ENCODE data around the gene PIP4K2B. TPM values are rescaled to one million over a fixed set of nuclear protein-coding genes. Genes with fewer than 3 reads are reported as not detected.

PIP4K2B gene
- total and polyA plus RNA-seq, 7 donors: 5.1 to 50.1 (median 44.1) TPM

DNA sequence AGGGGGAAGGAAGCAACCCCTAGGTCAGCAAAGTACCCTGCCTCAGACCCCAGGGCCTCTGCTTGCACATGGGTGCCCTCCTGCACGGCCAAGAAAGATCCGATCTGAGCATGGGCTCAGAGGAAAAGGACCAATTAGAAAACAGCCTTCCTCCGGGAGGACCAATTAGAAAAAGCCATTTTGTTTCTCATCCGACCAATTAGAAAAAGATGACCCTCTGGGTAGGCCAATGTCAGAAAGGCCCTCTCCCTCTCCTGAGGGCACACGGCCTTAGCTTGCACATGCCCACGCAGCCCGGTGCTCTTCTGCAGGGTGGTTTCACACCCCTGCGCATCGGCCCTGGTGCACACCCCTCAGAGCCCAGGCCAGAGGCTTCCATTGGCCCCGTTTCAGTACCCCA, 74.3 kb downstream of the PIP4K2B start:
- Histone ChIP-seq H3K4me1 (peaks cover 0 to 23% (median 21%) of the 10 kb centered on the region in 4 donors), H3K36me3 (peaks cover 14 to 38% (median 21%) of the 10 kb centered on the region in 4 donors), H3K27me3 (no peaks in the 10 kb centered on the region), H3K4me3 (no peak overlapping the region), H3K9me3 (no peaks in the 10 kb centered on the region), H3K27ac (peak overlapping the region in 3 of 4 donors; percentile 28 to 61 (median 54))
- no peak for DNase-seq
- TF ChIP-seq EP300 (IDR thresholded peaks at IDR 0.05) (no peak), POLR2A (IDR thresholded peaks at IDR 0.05) (no peak), POLR2AphosphoS5 (IDR thresholded peaks at IDR 0.05) (no peak)
- TF ChIP-seq, protein P1, sequence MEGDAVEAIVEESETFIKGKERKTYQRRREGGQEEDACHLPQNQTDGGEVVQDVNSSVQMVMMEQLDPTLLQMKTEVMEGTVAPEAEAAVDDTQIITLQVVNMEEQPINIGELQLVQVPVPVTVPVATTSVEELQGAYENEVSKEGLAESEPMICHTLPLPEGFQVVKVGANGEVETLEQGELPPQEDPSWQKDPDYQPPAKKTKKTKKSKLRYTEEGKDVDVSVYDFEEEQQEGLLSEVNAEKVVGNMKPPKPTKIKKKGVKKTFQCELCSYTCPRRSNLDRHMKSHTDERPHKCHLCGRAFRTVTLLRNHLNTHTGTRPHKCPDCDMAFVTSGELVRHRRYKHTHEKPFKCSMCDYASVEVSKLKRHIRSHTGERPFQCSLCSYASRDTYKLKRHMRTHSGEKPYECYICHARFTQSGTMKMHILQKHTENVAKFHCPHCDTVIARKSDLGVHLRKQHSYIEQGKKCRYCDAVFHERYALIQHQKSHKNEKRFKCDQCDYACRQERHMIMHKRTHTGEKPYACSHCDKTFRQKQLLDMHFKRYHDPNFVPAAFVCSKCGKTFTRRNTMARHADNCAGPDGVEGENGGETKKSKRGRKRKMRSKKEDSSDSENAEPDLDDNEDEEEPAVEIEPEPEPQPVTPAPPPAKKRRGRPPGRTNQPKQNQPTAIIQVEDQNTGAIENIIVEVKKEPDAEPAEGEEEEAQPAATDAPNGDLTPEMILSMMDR (IDR thresholded peaks at IDR 0.05): no peak
- intact Hi-C loops (cut with DNase I): no loop called here
- 66 to 82% methylated on average over 10 of the region's 10 CpGs for whole genome bisulfite sequencing, 2 donors

DNA sequence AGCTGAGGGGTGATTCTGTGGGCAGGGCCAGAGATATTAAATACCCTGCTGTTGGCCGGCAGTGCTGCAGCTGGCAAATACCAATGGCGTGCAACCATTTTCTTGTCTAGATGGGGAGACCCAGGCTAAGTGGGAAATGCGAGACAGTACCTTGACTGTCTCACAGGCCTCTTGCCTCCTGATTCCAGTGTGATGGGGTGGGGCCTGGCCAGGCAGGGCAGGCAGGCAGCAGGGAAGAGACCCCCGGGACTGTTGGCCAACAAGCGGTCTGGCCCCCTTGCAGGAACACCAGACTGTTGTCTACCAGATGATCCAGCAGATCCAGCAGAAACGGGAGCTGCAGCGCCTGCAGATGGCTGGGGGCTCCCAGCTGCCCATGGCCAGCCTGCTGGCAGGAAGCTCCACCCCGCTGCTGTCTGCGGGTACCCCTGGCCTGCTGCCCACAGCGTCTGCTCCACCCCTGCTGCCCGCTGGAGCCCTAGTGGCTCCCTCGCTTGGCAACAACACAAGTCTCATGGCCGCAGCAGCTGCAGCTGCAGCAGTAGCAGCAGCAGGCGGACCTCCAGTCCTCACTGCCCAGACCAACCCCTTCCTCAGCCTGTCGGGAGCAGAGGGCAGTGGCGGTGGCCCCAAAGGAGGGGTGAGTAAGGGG, 74.9 kb downstream of the PIP4K2B start:
- TF ChIP-seq POLR2A (IDR thresholded peaks at IDR 0.05) (no peak), POLR2AphosphoS5 (IDR thresholded peaks at IDR 0.05) (peak in 1 of 4 donors; percentile 29), EP300 (IDR thresholded peaks at IDR 0.05) (no peak)
- TF ChIP-seq, protein P1 (IDR thresholded peaks at IDR 0.05): no peak
- intact Hi-C loops (cut with DNase I): no loop called here
- DNase-seq: peak; percentile 91
- Histone ChIP-seq H3K4me3 (no peak overlapping the region), H3K27me3 (no peaks in the 10 kb centered on the region), H3K36me3 (peaks cover 14 to 45% (median 21%) of the 10 kb centered on the region in 4 donors), H3K4me1 (peaks cover 0 to 19% (median 17%) of the 10 kb centered on the region in 4 donors), H3K27ac (peak overlapping the region in 3 of 4 donors; percentile 42 to 61 (median 54)), H3K9me3 (no peaks in the 10 kb centered on the region)
- WGBS, 2 donors: 21 to 63% methylated on average over 16 of the region's 16 CpGs

GRCh38 chr17:38721802-38722201, 77.6 kb downstream of the PIP4K2B start:
- Histone ChIP-seq H3K27ac (no peak overlapping the region), H3K36me3 (peaks cover 29 to 71% (median 33%) of the 10 kb centered on the region in 4 donors), H3K9me3 (no peaks in the 10 kb centered on the region), H3K27me3 (no peaks in the 10 kb centered on the region), H3K4me3 (no peak overlapping the region), H3K4me1 (peaks cover 0 to 12% (median 11%) of the 10 kb centered on the region in 4 donors)
- intact Hi-C loops (cut with DNase I): no loop called here
- 88 to 95% methylated on average over 16 of the region's 16 CpGs for WGBS, 2 donors
- no peak for TF ChIP-seq POLR2A (IDR thresholded peaks at IDR 0.05)
- TF ChIP-seq, protein P1 (IDR thresholded peaks at IDR 0.05): no peak
- TF ChIP-seq EP300 (IDR thresholded peaks at IDR 0.05): no peak
- no peak for TF ChIP-seq POLR2AphosphoS5 (IDR thresholded peaks at IDR 0.05)
- DNase-seq: no peak

- Histone ChIP-seq H3K27me3 (no peaks in the 10 kb centered on the region), H3K27ac (no peak overlapping the region), H3K4me1 (peaks cover 0 to 12% (median 11%) of the 10 kb centered on the region in 4 donors), H3K36me3 (peaks cover 37 to 80% (median 41%) of the 10 kb centered on the region in 4 donors), H3K9me3 (no peaks in the 10 kb centered on the region), H3K4me3 (no peak overlapping the region)
- 89 to 93% methylated on average over 6 of the region's 6 CpGs for WGBS, 2 donors
- intact Hi-C loops (cut with DNase I): no loop called here
- no peak for TF ChIP-seq POLR2A (IDR thresholded peaks at IDR 0.05)
- TF ChIP-seq, protein P1 (IDR thresholded peaks at IDR 0.05): no peak
- TF ChIP-seq EP300 (IDR thresholded peaks at IDR 0.05): no peak
- no peak for TF ChIP-seq POLR2AphosphoS5 (IDR thresholded peaks at IDR 0.05)
- no peak for DNase-seq
Observed at GRCh38 chr17:38720941-38721340, 78.4 kb downstream of the PIP4K2B start.

Data from sigmoid colon (tissue), 7 donors.